ENCODE results near the gene TFEB.
"Not testable (repeated sequence)": the region's sequence is repeated elsewhere in the genome, so short reads cannot be mapped to it uniquely, and the experiment has no call there.

The TFEB gene

DNA sequence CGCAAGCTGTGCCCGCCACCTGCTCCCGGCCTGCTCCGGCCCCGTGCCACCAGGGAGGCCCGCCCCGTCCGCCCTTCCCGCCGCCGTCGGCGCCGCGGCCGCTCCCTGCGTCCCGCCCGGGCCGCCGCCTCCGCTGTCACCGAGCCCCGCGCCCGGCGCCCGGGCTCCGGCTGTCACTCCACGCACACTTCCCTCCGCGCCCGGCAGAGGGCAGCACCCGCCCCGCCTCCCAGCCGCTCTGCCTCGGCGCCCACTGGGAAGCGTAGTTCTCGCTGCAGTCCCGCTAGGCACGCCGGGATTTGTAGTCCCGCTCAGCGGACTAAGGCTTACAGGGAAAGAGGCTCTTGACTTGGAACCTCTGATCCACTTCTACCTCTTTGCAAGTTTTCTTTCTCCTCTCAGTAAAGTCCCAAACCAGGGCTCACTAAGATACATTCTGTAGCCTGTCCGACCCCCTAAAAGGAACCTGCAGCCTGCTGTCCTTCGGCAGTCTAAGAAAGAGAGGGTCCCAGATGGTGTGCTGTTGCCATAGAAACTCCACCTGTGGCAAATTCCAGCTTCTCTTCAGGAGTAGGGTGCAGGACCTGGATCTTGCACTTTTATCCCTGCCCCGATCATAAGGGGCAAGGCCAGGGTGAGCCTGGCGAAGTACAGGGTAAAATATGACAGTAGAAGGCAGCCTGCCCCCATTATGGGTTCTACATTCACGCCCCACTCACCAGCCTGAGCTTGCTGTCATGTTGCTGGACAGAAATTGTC, at the start of gene TFEB:
TSS of gene TFEB (minus strand) at position 182 of the 759 bp plus-strand sequence. CDS start 44,395 bp downstream, outside the sequence.
- peak; percentile 96 for DNase-seq

DNA sequence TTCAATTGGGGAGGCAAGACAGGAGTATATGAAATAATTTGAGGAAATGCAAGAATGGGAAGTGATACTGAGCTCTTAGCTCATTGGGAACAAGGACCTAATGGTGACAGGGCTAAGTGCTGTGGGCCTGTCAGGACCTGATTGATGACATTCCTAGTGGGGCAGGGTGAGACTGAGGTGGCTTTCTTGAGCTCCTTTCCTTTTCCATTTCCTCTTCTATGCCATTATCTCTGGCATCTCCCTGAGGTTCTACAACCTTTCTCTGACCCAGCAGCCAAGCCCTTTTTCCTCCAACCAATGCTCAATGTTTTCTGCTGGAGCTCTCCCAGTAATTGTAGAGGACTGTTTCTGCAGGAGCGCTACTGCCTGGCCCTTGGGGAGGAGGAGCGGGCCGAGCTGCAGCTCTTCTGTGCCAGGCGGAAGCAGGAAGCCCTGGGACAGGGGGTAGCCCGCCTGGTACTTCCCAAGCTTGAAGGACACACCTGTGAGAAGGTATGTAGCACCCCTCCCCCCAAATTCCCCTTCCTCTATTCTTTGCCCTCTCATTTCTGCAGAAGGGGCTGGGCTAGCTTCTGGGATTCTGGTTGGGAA, 49.3 kb upstream of the TFEB start:
- DNase-seq = no peak

DNA sequence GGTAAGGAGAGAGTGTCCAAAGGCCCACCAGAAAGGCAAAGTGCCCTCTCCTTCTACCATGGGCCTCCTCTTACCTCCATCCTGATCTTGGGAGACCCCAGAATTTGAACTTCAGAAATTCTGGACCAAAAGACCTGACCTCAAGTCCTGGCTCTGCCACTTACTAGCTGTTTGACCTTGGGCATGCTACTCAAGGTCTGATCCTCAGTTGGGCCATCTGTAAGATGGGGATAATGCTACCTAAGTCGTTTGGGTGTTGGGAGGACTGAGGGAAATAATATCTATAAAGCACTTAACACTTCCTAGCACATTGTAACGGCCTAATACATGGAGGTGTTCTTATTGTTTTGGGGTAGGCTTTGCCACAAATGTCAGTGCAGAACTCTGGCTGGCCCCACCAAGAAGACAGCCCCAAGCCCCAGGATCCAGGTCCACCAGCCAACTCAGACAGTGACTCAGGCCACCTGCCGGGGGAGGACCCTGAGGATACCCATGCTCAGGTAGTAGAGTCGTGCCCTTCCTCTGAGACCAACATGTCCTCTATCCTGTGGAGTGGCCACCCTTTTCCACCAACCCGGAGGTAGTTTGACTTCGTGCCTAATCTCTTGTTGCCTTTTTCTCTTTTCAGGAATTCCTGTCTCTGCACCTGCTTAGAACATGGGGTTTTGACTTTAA, 47.8 kb upstream of the TFEB start:
- no peak for DNase-seq

DNA sequence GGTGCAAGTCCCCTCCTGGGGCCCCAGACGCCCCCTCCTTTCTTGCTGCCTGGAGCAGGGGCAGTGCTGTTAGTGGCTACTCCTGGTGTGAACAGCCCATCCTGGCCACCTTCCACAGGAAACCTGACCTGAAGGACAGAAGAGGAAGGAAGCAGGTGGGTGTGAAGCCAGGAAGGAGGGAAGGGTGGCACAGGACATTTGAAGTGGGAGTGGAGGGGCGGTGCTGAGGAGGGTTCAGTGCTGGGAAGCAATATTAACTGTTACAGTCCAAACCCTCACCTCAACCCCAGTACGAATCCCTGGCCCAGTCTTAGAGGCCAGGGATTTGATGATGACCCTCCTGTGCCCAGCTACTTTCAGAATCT, 45.9 kb upstream of the TFEB start:
- no peak for DNase-seq

DNA sequence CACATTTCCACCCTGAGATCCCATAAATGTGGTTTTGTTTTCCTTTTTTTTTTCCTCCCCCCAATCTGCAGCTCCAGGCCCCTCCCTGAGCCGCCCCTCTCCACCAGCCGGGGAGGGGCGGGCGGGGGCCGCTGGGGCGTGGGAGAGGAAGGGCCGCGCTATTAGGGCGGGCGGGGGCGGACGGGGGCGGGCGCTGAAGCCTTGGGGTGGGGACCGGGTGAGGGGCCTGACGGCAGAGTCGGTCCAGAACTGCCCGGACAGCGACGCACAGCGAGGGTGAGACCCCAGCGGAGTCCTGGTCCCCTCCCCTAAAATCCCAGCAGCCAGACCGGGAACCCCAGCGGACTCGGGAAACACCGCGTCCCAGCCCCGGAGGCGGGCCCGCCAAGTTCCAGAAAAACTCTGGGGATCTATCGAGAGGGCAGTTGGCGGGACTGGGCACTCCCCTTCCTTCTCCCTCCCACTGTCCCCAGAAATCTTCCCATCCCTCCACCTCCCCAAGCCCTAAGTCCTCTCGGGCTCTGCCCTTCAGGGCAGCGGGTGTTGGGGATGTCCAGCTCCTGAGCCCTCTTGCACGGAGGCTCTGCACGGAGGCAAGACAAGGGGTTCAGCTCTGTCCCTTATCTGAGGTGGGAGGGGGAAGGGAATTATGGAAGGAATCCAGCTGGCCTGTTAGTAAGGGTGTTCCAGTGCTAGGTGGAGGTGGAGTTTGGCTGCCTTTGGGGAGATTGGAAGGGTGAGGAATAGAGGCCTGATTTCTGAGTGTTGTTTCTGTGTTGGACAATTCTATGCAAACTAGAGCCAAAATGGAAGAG, 45.4 kb upstream of the TFEB start, which contains the start of gene PRICKLE4:
TSS of gene PRICKLE4 (plus strand) at position 232 of the 815 bp plus-strand sequence. CDS start 2,692 bp downstream, outside the sequence.
- DNase-seq = no peak

DNA sequence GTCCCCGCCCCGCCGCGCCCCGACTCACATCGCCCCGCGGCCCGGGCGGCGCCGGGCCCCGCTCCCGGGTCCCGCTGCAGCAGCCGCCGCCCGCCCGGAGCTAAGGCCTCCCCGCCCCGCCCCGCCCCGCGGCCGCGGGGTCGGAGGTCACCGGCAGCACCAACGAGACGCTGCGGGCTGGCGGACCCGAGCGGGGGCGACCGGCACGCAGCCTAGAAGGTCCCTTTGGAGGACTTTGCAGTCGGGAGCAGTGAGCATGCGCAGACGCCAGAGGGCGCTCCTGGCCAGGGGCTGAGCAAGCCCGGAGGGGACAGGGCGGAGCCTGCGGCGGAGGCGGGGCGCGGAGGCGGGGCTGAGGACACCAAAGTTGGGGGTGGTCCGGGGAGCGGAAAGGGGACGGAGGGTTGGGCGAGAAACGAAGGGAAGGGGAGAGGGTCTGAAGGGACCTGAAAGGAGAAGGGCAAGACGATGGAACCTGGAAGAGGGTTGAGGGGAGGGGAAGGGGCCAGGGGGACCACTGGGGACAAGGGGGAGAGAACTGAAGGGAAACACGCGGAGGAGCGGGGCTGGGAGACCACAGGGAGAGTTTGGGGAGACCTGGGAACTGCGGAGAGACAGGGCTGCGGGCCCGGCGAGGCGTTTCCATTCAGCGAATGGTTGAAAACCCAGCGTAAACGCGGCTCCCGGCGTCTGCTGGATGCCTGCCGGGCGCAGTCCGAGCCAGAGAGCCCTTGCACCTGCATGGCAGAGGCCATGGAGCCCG, 44.6 kb upstream of the TFEB start, which contains the start of gene FRS3:
TSS of gene FRS3 (minus strand) at position 113 of the 763 bp plus-strand sequence. CDS start 2,913 bp downstream, outside the sequence.
- peak; percentile 100 for DNase-seq

DNA sequence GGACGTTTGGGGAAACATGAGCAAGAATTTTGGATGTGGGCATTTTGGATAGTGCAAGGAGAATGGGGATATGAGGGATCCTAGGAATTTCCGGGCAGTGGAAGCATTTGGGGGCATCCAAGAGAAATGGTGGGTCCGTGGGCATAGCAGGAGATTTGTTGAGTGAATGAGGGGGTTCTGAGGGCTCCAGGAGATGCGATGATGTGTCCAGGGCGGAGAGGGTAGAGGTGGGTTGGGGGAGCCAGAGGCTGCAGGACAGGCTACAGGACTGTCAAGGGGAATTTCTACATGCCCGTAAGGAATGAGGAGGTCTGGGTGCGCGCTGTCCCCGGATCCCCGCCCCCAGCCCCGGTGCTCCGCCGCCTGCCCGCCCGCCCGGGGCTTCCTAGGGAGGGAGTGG, 43.9 kb upstream of the TFEB start:
- no peak for DNase-seq

DNA sequence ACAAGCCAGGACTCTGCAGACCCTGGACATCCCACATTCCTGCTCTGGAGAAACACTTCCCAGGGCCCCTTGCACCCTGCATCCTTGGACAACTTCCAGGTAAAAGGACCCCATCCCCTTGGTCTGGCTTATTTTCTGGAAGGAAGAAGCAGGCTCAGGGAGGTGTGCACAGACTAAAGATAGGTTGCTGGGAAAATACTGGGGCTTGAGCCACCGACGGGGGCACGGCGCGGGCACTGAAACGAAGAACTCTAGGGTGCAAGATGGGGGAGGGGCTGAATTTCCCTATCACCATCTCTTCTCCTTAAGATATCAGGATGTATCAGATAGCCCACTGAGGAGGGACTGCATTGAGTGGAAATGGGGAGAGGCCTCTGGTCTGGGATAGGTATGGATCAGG, 43.5 kb upstream of the TFEB start:
- no peak for DNase-seq

DNA sequence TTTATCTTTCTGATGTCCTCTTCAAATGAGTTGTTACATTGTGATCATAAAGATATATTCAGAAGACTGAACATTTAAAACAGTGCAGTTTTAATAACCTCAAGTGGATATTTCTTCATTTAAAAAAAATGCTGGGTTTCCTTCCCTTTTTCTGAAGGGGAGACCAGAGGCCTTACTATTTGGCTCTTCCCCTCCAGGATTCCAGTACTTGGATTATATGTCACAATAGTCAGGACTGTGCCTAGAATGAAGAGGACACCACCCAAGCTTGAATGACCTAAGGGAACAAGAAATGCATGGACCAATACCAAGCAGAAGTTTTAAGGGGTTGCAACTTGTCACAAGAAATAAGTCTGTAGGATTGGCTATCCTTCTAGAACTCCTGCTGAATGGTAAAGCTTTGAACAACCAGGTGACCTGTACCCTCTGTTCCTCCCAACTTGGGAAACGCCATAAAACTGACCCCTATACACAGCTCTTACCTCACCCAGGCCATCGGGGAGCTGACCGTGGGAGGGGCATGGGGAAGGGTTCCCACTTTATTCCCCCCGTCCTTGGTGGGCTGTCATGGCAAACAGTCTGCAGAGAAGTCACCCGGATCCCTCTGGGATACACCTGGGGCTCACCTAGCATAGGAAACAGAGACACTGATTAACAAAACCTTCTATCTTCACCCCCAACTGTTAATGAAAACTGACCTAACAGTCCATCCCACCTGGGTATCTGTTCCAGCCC, 42.3 kb upstream of the TFEB start:
- no peak for DNase-seq

DNA sequence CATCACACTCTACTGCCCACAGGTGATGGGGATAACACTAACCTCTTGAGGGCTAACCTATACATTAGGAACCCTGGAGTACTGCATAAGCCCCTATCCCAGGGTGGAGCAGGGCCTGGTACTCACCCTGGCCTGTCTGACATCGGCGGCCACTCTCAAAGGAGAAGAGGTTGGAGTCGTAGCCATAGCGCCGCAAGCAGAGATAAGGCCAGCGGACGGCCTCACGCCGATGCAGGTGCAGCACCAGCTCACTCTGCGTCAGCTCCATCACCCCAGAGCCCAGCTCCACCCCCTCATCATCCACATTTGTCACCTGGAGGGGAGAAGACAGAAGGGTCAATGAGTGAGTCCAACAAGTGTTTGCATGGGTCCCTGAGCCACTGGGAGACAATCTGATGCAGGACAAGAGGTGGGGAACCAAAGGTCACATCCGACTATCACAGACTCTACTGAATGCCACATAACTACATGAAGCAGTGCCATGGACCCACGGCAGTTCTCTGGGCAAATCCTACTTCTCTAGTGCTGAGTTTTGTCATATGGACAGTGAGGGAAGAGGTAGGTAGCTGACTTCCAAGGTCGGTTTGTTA, 40.0 kb upstream of the TFEB start:
- DNase-seq = no peak

DNA sequence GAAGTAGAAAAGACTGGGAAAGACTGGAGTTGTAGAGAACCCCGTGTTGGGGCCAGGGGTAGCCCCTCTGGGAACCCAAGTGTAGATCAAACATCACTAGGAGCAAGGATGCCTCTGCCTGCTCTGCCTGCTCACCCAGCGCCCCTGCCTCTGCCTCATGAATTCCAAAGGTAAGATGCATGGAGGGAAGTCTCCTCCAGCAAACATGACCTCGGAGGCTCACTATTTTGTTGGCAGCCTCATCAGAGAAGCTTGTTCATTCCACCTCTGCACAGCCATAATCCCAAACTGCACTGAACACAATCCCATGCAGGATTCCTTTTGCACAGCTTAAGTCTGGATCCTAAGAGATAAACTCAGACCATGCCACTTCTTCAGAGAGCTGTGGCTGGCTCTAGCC, 39.4 kb upstream of the TFEB start:
- no peak for DNase-seq

DNA sequence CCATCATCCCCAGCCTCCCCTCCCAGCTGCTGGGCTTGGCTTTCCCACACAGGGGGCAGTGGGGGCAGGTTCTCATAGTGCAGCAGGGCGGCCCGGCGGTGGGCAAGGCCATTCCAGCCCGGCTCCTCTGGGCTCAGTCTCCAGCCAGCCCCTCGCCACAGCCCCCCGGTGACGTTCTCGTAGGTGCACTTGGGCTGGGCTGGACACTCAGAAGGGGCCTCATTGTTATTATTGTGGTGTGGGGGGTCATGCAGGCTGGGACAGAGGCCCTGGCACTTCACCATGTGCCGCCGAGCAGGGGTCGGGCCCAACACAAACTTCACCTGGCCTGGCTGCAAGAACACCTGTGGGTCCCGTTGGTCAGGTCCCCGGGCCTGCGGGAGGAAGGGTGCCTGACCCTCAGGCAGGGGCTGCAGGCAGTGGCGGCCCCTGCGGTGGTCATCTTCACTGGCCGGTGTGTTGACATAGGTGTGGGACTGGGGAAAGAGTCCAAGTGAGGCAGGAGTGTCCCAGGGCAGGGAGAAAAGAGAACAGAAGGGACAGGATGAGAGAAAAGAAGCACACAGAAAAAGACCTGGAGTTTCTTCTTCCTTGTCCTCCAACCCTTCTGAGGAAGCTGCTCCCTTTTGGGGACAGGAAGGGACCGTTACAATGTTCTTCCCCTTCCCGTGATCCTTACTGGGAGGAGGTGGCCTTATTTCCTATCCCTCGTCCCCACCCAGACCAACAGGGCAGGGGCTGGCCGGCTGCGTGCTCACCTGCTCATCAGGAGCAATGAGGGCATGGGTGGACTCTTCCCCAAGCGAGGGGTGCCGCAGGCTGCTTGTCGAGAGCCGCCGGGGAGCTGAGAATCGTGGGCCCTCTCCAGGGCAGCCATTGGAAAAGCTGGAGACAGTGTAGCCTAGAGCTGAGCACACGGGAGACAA, 35.9 kb upstream of the TFEB start:
- no peak for DNase-seq

DNA sequence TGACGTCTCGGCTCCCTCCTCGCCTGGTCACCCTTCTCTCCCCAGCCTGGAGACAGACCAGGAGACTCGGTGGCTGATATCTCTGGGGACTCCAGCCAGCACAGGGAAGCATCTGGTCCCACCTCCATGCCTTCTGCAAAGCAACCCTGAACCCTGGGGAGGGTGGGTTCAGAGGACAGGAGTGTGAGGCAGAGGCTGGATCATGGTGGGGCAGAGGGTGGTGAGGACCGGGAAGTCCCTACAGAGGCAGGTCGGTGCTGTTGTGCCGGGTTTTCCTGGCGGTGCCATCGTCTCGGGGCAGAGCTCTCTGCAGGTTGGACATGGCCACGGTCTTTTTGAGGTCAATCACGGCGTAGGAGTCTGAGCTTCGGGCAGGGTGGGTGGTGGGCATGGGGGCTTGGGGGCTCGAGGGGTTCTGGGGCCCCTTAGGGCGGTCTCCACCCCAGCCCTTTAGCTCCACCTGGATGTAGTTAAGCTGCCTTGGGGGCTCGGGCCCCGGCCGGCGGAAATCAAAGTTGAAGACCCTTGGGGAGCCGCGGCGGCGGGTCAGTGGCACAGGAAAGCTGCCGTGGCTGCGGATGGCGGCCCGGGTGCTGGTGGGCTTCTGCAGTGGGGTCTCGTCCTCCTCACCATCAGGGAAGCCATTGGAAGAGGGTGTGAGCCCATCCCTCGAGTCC, 35.1 kb upstream of the TFEB start:
- no peak for DNase-seq

DNA sequence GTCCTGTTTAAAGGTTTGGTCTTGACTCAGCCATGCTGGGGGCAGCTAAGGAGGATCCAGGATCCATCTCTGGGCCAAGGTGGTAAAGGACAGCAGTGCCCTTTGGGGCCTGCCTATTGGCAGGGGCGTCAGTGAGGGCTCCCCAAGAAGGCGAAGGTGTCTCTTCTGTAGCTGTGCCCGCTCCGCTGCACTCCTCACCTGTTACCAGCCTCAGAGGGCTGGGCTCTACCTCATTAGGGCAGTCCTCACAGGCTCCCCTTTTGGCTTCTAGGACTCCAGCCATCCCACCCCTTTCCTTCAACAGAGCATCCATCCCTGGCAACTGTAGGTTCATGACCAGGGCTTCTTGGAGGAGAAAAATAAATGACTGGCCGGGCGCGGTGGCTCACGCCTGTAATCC, 34.0 kb upstream of the TFEB start:
- DNase-seq = no peak

DNA sequence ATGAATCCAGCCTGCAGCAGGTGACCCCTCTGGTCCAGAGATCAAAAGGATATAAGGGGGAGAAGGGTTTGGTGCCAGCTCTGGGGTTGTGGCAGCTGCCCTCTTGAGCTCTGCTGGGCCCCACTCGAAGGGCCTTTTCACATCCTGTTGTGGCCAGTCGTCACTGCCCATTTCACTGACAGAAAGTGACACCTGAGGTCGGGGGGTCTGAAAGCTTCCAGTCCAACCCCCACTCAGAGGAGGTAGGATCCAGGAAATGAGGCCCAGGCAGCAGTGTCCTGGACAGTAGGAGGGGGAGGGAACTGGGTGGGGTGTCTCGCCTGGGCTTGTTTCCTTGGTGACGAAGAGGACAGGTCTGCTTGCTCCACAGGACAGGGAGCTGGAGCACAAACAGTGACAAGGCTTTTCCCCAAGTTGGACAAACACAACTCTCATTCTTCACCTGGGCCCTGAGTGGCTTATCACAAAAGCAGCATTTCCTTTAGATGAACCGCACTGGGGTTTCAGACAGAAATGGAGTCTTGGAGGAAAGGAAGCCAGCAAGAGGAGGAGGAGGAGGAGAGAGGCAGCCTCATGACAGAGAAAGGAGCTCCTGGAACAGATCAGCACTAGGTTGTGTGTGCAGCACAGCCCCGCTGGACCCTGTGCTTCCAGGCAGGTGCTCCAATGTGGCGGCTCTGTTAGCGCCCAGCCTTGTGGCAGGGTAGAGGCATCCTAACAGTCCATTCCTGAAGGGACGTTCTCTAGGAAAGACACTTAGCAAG, 33.3 kb upstream of the TFEB start:
- DNase-seq = no peak

DNA sequence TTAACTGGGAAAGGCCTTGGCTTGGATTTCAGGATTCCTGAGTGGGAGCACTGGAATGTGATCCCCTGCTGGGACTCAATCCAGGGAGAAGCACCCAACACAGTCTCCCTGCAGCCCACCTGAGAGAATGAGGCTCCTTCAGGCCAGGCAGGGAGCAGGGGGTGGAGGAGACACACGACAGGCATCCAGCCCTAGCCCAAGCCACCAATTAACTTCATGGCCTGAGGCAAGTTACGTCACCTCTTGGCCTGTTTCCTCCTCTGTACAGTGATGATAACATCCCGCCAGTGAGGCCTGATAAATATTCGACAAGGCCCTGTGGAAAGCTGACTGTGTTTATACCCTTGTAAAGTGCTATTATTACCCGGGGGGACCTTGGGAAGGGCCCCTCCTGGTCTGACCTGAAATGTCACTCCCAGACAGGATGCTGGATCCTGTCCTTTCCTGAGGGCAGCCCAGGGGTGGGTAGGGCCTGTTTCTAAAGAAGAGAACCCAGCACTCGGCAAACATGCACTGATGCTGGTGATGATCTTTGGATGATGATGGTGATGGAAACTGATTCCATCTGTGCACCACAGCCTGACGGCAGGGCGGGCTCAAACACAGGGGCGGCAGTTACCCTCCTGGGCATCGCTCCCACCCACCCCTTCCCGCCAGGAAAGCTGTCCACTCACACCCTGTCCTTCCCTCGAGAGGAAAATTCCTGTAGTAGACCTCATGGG, 31.9 kb upstream of the TFEB start:
- DNase-seq = no peak

DNA sequence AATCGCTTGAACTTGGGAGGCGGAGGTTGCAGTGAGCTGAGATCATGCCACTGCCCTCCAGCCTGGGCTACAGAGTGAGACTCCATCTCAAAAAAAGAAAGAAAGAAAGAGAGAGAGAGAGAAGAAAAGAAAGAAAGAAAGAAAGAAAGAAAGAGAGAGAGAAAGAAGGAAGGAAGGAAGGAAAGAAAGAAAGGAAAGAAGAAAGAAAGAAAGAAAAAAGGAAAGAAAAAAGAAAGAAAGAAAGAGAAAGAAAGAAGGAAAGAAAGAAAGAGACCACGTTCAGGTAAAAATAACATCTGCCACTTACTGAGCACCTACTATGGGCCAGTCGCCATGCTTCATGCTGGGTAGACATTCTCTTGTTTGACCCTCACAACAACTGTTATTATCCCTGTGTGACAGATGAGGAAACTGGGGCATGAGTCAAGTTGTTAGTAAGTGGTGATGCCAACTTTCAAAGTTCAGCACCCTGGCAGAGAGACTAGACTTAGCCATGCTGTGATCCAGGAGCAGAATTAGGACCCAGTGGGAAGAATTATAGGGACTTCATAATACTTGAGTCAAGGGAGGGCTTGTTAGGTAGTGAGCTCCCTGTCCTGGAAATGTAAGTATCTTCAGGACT, 30.7 kb upstream of the TFEB start:
- not testable (repeated sequence) for DNase-seq

Measured in stimulated activated CD4-positive, alpha-beta T cell treated with anti-CD3 and anti-CD28 coated beads, Interleukin-4, amount 100 ng/mL, for 1 hour (primary cell).